ENCODE measurements around the gene ZBTB8B. TPM values are rescaled to one million over a fixed set of nuclear protein-coding genes. Genes with fewer than 3 reads are reported as not detected.

Gene ZBTB8B
- polyA plus RNA-seq, 1 experiment: not detected

- DNase-seq (ENCODE audit: low read depth, low spot score): no peak
- no peak overlapping the region for H3K4me3 ChIP-seq (ENCODE audit: low read depth, low read length)
- H3K27ac ChIP-seq (ENCODE audit: low read depth, low read length): no peak overlapping the region
- no peaks in the 10 kb centered on the region for H3K9me3 ChIP-seq (ENCODE audit: control insufficient read depth, insufficient read depth, low read length)
- ChIA-PET POLR2A (interaction anchor here (0.6 kb wide), 1 partner anchor 11 kb away, joined by 3 read pairs; no protein-coding TSS in a partner anchor), CTCF (no interaction called here)
- no peak for TF ChIP-seq CTCF (IDR thresholded peaks at IDR 0.05; ENCODE audit: low read depth, low read length)
- peaks cover 2% of the 10 kb centered on the region for H3K27me3 ChIP-seq (ENCODE audit: control insufficient read depth, insufficient read depth, low read length)
These were observed 43.9 kb downstream of the ZBTB8B start for GRCh38 chr1:32508761-32509160.

- H3K9me3 ChIP-seq (ENCODE audit: control insufficient read depth, insufficient read depth, low read length): no peaks in the 10 kb centered on the region
- ChIA-PET CTCF (interaction anchor here (1.0 kb wide), 1 partner anchor 10 kb away, joined by 19 read pairs; no protein-coding TSS in a partner anchor), POLR2A (no interaction called here)
These were observed 45.1 kb downstream of the ZBTB8B start for GRCh38 chr1:32509939-32510338.

More at GRCh38 chr1:32509939-32510338, 45.1 kb downstream of the ZBTB8B start:
- DNase-seq (ENCODE audit: low read depth, low spot score): no peak
- TF ChIP-seq CTCF (IDR thresholded peaks at IDR 0.05; ENCODE audit: low read depth, low read length): no peak
- Histone ChIP-seq H3K27ac (ENCODE audit: low read depth, low read length) (no peak overlapping the region), H3K27me3 (ENCODE audit: control insufficient read depth, insufficient read depth, low read length) (peaks cover 2% of the 10 kb centered on the region), H3K4me3 (ENCODE audit: low read depth, low read length) (no peak overlapping the region)

Other genes with a start within 250 kb of the ZBTB8B start
- 17.3 and 18.6 TPM in 2 replicates for gene TMEM234, start 242.7 kb upstream of the ZBTB8B start, polyA plus RNA-seq (2011; rRNA removed)
- 357 and 399 TPM in 2 replicates for gene EIF3I, start 242.7 kb upstream of the ZBTB8B start, polyA plus RNA-seq (2011; rRNA removed)
- gene FAM167B, start 217.8 kb upstream of the ZBTB8B start, polyA plus RNA-seq (2011; rRNA removed): 0.40 and 0.43 TPM in 2 replicates
- gene LCK, start 213.8 kb upstream of the ZBTB8B start, polyA plus RNA-seq (2011; rRNA removed): not detected in 2 replicates
- gene HDAC1, start 173.0 kb upstream of the ZBTB8B start, polyA plus RNA-seq (2011; rRNA removed): 157 and 172 TPM in 2 replicates
- gene MARCKSL1, start 128.8 kb upstream of the ZBTB8B start, polyA plus RNA-seq (2011; rRNA removed): 196 and 200 TPM in 2 replicates
- 1.4 and 1.6 TPM in 2 replicates for gene FAM229A, start 102.6 kb upstream of the ZBTB8B start, polyA plus RNA-seq (2011; rRNA removed)
- gene TSSK3, start 102.5 kb upstream of the ZBTB8B start, polyA plus RNA-seq (2011; rRNA removed): 0.33 and 0.45 TPM in 2 replicates
- 45.3 and 53.1 TPM in 2 replicates for gene BSDC1, start 70.6 kb upstream of the ZBTB8B start, polyA plus RNA-seq (2011; rRNA removed)
- 5.0 and 7.2 TPM in 2 replicates for gene ZBTB8A, start 74.4 kb downstream of the ZBTB8B start, polyA plus RNA-seq (2011; rRNA removed)
- 63.5 and 89.1 TPM in 2 replicates for gene ZBTB8OS, start 185.5 kb downstream of the ZBTB8B start, polyA plus RNA-seq (2011; rRNA removed)
- 132 and 154 TPM in 2 replicates for gene RBBP4, start 186.1 kb downstream of the ZBTB8B start, polyA plus RNA-seq (2011; rRNA removed)
- 50.4 and 65.1 TPM in 2 replicates for gene SYNC, start 237.7 kb downstream of the ZBTB8B start, polyA plus RNA-seq (2011; rRNA removed)

All from AG04450 (cell line).